H9 (cell line): ENCODE results near the gene ENHO. TPM values are rescaled to one million over a fixed set of nuclear protein-coding genes. Genes with fewer than 3 reads are reported as not detected.
A peak's percentile ranks its signal among the peaks of the same experiment; 100 is the strongest.

Source experiments
- DNase-seq: peaks from one replicate; pipeline ENCODE4 v3.0.0-alpha.2; 2017
- H2AFZ ChIP-seq: one replicate; pipeline ENCODE4 v1.6.1; 2013; ENCODE audit warnings: mild to moderate bottlenecking, low read length, control low read depth, moderate library complexity
- H2AK5ac ChIP-seq: 2 replicates; pipeline ENCODE4 v1.6.1; 2013; ENCODE audit warnings: low read length, control low read depth, mixed read lengths; ENCODE audit not compliant: insufficient read length
- H2BK120ac ChIP-seq: one replicate; pipeline ENCODE4 v1.6.1; 2013; ENCODE audit warnings: low read depth, mild to moderate bottlenecking, low read length, control low read depth, inconsistent platforms; ENCODE audit not compliant: poor library complexity, severe bottlenecking
- H2BK12ac ChIP-seq: 2 replicates; pipeline ENCODE4 v1.6.1; 2013; ENCODE audit warnings: low read length, control low read depth, mixed read lengths, low read depth; ENCODE audit not compliant: insufficient read length
- H2BK15ac ChIP-seq: 2 replicates; pipeline ENCODE4 v1.6.1; 2013; ENCODE audit warnings: low read depth, low read length, control low read depth
- H2BK20ac ChIP-seq: one replicate; pipeline ENCODE4 v1.6.1; 2013; ENCODE audit warnings: low read depth, mild to moderate bottlenecking, low read length, control low read depth, inconsistent platforms; ENCODE audit not compliant: poor library complexity, severe bottlenecking
- H2BK5ac ChIP-seq: 2 replicates; pipeline ENCODE4 v1.6.1; 2013; ENCODE audit warnings: low read length, control low read depth, mixed read lengths; ENCODE audit not compliant: insufficient read length
- H3K14ac ChIP-seq: 2 replicates; pipeline ENCODE4 v1.6.1; 2013; ENCODE audit warnings: low read length, control low read depth; ENCODE audit not compliant: insufficient read depth
- H3K18ac ChIP-seq: 2 replicates; pipeline ENCODE4 v1.6.1; 2013; ENCODE audit warnings: low read depth, mild to moderate bottlenecking, mixed read lengths, low read length, control low read depth; ENCODE audit not compliant: insufficient read length
- H3K23ac ChIP-seq: 2 replicates; pipeline ENCODE4 v1.6.1; 2013; ENCODE audit warnings: low read length, control low read depth, mixed read lengths, low read depth; ENCODE audit not compliant: insufficient read length
- H3K23me2 ChIP-seq: 2 replicates; pipeline ENCODE4 v1.6.1; 2013; ENCODE audit warnings: low read depth, mild to moderate bottlenecking, mixed read lengths, low read length, control low read depth; ENCODE audit not compliant: insufficient read length, poor library complexity, severe bottlenecking
- H3K27ac ChIP-seq: 2 replicates; pipeline ENCODE4 v1.5.1; 2013; ENCODE audit warnings: low read length, control low read depth, mixed read lengths, low read depth; ENCODE audit not compliant: insufficient read length
- H3K27me3 ChIP-seq: 2 replicates; pipeline ENCODE4 v1.6.1; 2013; ENCODE audit warnings: low read length, control low read depth, inconsistent platforms; ENCODE audit not compliant: insufficient read depth
- H3K4ac ChIP-seq: 2 replicates; pipeline ENCODE4 v1.6.1; 2013; ENCODE audit warnings: low read depth, mild to moderate bottlenecking, control low read depth, inconsistent platforms, low read length, moderate library complexity
- H3K4me1 ChIP-seq: 2 replicates; pipeline ENCODE4 v1.6.1; 2013; ENCODE audit warnings: low read length, control low read depth, inconsistent platforms; ENCODE audit not compliant: insufficient read depth
- H3K4me2 ChIP-seq: 2 replicates; pipeline ENCODE4 v1.6.1; 2013; ENCODE audit warnings: low read length, control low read depth, mixed read lengths; ENCODE audit not compliant: insufficient read length, insufficient read depth
- H3K56ac ChIP-seq: 2 replicates; pipeline ENCODE4 v1.6.1; 2013; ENCODE audit warnings: low read depth, mild to moderate bottlenecking, mixed read lengths, low read length, control low read depth; ENCODE audit not compliant: insufficient read length
- H3K79me1 ChIP-seq: 2 replicates; pipeline ENCODE4 v1.6.1; 2013; ENCODE audit warnings: low read depth, mild to moderate bottlenecking, moderate library complexity, low read length, control low read depth, inconsistent platforms; ENCODE audit not compliant: insufficient read depth, poor library complexity, severe bottlenecking
- H3K79me2 ChIP-seq: 2 replicates; pipeline ENCODE4 v1.6.1; 2013; ENCODE audit warnings: low read length, control low read depth, inconsistent platforms; ENCODE audit not compliant: insufficient read depth
- H3K9ac ChIP-seq: 2 replicates; pipeline ENCODE4 v1.6.1; 2013; ENCODE audit warnings: low read length, control low read depth, mixed read lengths; ENCODE audit not compliant: insufficient read length; ENCODE audit errors: extremely low read depth
- H3K9me3 ChIP-seq: one replicate; pipeline ENCODE4 v1.6.1; 2013; ENCODE audit warnings: low read depth, low read length, inconsistent platforms; ENCODE audit not compliant: control insufficient read depth
- H3T11ph ChIP-seq: one replicate; pipeline ENCODE4 v1.6.1; 2013; ENCODE audit warnings: mild to moderate bottlenecking, low read length, control low read depth, inconsistent platforms
- H4K20me1 ChIP-seq: one replicate; pipeline ENCODE4 v1.6.1; 2013; ENCODE audit not compliant: control insufficient read depth, insufficient read length, insufficient read depth
- H4K5ac ChIP-seq: 2 replicates; pipeline ENCODE4 v1.6.1; 2013; ENCODE audit warnings: low read depth, mild to moderate bottlenecking, mixed read lengths, low read length, control low read depth; ENCODE audit not compliant: insufficient read length
- H4K8ac ChIP-seq: replicated peaks from 2 replicates; pipeline ENCODE4 v1.6.1; 2013; ENCODE audit warnings: low read length, control low read depth, mixed read lengths, low read depth; ENCODE audit not compliant: insufficient read length
- H4K91ac ChIP-seq: 2 replicates; pipeline ENCODE4 v1.6.1; 2013; ENCODE audit warnings: low read depth, mild to moderate bottlenecking, moderate library complexity, mixed read lengths, low read length, control low read depth; ENCODE audit not compliant: insufficient read length
- H3K27ac Mint-ChIP-seq, 3 experiments: 2 replicates in 2 of 3; 3 replicates in 1 of 3; pipeline ENCODE4 v1.8.0; 2020 to 2021; ENCODE audit warnings: mixed read lengths in 3 of 3, mild to moderate bottlenecking in 1 of 3, moderate library complexity in 1 of 3
- H3K27me3 Mint-ChIP-seq: 2 replicates; pipeline ENCODE4 v1.8.0; 2021; ENCODE audit warnings: low read depth, mild to moderate bottlenecking, moderate library complexity, mixed read lengths
- H3K36me3 Mint-ChIP-seq, 3 experiments: 2 replicates in 2 of 3; 3 replicates in 1 of 3; pipeline ENCODE4 v1.8.0; 2020 to 2021; ENCODE audit warnings: low read depth in 3 of 3, mixed read lengths in 3 of 3; ENCODE audit not compliant: insufficient read depth in 1 of 3
- H3K4me1 Mint-ChIP-seq, 2 experiments: 2 replicates each; pipeline ENCODE4 v1.8.0; 2020; ENCODE audit warnings: mixed read lengths in 2 of 2
- H3K4me3 Mint-ChIP-seq, 2 experiments: 2 replicates in 1 of 2; 3 replicates in 1 of 2; pipeline ENCODE4 v1.8.0; 2020 to 2021; ENCODE audit warnings: mild to moderate bottlenecking in 2 of 2, mixed read lengths in 2 of 2, moderate library complexity in 1 of 2
- H3K9me3 Mint-ChIP-seq, 2 experiments: 2 replicates in 1 of 2; 3 replicates in 1 of 2; pipeline ENCODE4 v1.8.0; 2020; ENCODE audit warnings: mild to moderate bottlenecking in 2 of 2, mixed read lengths in 2 of 2, moderate library complexity in 1 of 2
- CTCF ChIP-seq: fragments of 200-600 bp; sonication (generic); conservative IDR thresholded peaks from 3 replicates; pipeline ENCODE4 v1.8.0; 2021; ENCODE audit warnings: antibody characterized with exemption, mild to moderate bottlenecking
- WGBS: extraction: QIAGEN DNeasy Blood & Tissue Kit; methylation state at CpG from one replicate; pipeline ENCODE4 v1.1.7; 2013; ENCODE audit warnings: missing lambda C conversion rate, low lambda C conversion rate, mixed read lengths; ENCODE audit not compliant: insufficient read length; ENCODE audit errors: extremely low coverage; 5-methylcytosine and 5-hydroxymethylcytosine counted together
- total RNA-seq: library from RNA; stranded (reverse); gene quantifications from 2 replicates; pipeline ENCODE4 v1.2.1, GENCODE V29; 2021

Gene ENHO
- total RNA-seq, 1 experiment from 2014 or later, result 14.5 TPM

GRCh38 chr9:34522091-34522887 is 501 bp downstream of the ENHO start:
- no peak overlapping the region for H2AFZ ChIP-seq
- H3K18ac ChIP-seq, result no peak overlapping the region
- no peak overlapping the region for H3K14ac ChIP-seq
- H3K9me3 ChIP-seq, result no peaks in the 10 kb centered on the region
- no peak overlapping the region for H2BK12ac ChIP-seq
- no CpG with 5 or more reads among the region's 31 CpGs for WGBS
- DNase-seq, result no peak
- no peak overlapping the region for H2BK15ac ChIP-seq
- peak overlapping the region; percentile 69 for H3K4me2 ChIP-seq
- no peak overlapping the region for H2BK5ac ChIP-seq
- peaks cover 4% of the 10 kb centered on the region for H4K20me1 ChIP-seq
- H3K56ac ChIP-seq, result no peak overlapping the region
- no peak overlapping the region for H4K91ac ChIP-seq
- no peaks in the 10 kb centered on the region for H3K79me1 ChIP-seq
- no peak overlapping the region for H2BK120ac ChIP-seq
- H2AK5ac ChIP-seq, result no peak overlapping the region
- no peaks in the 10 kb centered on the region for H3K79me2 ChIP-seq
- H2BK20ac ChIP-seq, result no peak overlapping the region
- H3K4ac ChIP-seq, result no peak overlapping the region
- H3K4me3 Mint-ChIP-seq, result peak overlapping the region; percentile 77 to 90
- no peak overlapping the region for H3K27ac ChIP-seq
- peaks cover 0 to 3% (median 0%) of the 10 kb centered on the region in 3 experiments; a peak in 1 of 7 replicates for H3K36me3 Mint-ChIP-seq
- no peaks in the 10 kb centered on the region for H3K9me3 Mint-ChIP-seq
- peaks cover 10% of the 10 kb centered on the region for H3K23me2 ChIP-seq
- no peak overlapping the region for H4K5ac ChIP-seq
- H3K23ac ChIP-seq, result no peak overlapping the region
- H3T11ph ChIP-seq, result no peak overlapping the region
- H3K27me3 ChIP-seq, result no peaks in the 10 kb centered on the region; the same call in 1 of the 2 replicates
- peak overlapping the region in 2 of 3 experiments; percentile 21 to 30; a peak in 3 of 7 replicates for H3K27ac Mint-ChIP-seq
- peaks cover 6% of the 10 kb centered on the region; the same call in 1 of the 2 replicates for H3K4me1 ChIP-seq
- peak overlapping the region; percentile 67 for H3K9ac ChIP-seq
- peaks cover 46% of the 10 kb centered on the region for H3K27me3 Mint-ChIP-seq
- no peak for TF ChIP-seq CTCF
- no peak overlapping the region for H4K8ac ChIP-seq
- H3K4me1 Mint-ChIP-seq, result peaks cover 10 to 17% of the 10 kb centered on the region in 2 experiments
